GM18498 (cell line): Measurements from ENCODE around the gene OR8G5.
"Not testable (repeated sequence)": the region's sequence is repeated elsewhere in the genome, so short reads cannot be mapped to it uniquely, and the experiment has no call there.

ENCODE experiments used
- ATAC-seq: cut with Tn5 transposase; IDR thresholded peaks from one replicate; pipeline ENCODE4 v1.9.1; 2021; ENCODE audit warnings: mild to moderate bottlenecking, moderate library complexity; ENCODE audit not compliant: unreplicated experiment

Gene OR8G5, protein sequence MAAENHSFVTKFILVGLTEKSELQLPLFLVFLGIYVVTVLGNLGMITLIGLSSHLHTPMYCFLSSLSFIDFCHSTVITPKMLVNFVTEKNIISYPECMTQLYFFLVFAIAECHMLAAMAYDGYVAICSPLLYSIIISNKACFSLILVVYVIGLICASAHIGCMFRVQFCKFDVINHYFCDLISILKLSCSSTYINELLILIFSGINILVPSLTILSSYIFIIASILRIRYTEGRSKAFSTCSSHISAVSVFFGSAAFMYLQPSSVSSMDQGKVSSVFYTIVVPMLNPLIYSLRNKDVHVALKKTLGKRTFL

DNA sequence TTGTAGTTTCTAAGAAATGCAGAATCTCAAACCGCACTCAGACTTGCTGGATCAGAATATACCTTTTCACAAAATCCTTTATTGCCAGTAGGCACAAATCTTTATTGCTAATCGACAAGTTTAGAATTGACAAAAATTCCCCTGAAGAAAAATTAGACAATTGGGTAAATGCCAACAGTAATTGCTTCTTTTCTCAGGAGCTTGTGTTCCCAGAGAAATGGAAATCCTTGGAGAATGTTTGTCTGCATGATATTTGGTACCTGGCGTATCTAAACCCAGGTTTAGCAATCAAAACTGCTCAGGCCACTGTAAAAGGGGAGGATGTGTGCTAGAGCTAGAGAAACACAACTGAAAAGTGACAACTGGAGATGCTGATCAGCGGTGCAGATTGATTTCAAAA, at the start of gene OR8G5:
Gene OR8G5 (plus strand): TSS at position 301 of the 400 bp plus-strand sequence. CDS start 8,556 bp downstream, outside the sequence.
- ATAC-seq, result no peak

DNA sequence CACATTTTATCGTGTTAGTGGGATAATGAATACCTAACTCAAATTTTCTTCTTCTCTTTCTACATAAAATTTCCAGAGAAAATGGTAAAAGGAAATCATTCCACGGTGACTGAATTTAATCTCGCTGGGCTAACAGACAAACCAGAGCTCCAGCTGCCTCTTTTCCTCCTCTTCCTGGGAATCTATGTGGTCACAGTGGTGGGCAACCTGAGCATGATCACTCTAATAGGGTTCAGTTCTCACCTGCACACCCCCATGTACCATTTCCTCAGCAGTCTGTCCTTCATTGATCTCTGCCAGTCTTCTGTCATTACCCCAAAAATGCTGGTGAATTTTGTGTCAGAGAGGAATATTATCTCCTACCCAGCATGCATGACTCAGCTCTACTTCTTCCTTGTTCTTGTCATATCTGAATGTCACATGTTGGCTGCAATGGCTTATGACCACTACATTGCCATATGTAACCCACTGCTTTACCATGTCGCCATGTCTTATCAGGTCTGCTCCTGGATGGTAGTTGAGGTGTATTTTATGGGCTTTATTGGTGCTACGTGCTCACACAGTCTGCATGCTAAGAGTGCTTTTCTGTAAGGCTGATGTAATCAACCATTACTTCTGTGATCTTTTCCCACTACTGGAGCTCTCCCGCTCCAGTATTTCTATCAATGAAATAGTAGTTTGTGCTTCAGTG, 48.9 kb upstream of the OR8G5 start:
- ATAC-seq, result no peak

DNA sequence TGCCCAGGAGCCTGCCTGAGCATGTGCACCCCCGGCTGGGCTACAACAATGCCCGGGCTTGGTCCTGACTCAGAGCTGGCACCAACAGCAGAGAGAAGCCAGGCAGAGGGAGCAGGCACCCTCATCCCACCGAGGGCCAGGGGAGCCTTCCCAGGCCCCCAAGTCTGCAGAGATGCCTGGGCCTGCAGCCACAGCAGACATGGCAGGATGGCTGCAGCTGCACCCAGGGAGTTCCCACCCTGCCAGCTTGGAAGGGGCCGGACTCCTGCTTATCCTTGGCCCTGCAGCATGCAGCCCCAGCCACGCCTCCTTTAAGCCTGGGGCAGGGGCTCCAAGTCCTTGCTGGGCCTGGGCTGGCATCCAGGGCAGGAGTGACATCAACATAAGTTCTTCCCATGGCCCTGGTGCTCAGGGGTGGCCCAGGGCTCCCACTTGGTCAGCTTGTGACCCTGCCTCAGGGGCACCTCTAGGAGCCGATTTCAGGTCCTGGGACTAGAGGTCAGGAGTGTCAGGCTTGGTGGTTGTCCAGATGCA, 46.3 kb upstream of the OR8G5 start:
- ATAC-seq, result no peak

DNA sequence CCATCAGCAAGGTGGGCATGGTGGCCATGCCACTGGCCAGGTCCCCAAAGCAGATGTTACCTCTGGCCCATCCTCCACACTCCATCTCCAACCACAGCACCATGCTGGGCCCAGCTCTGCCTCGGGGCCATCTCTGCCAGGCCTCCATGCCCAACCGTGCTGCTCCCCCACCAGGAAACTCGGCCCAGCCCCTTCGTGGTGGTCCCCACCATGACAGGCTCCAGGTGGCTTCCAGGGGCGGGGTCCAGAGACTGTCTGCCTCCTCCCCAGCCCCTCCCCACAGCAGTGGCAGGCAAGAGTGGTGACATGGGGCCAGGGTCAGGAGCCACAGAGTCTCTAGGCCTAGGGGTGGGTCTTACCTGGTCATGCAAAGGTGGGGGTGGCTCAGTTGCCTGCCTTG, 45.8 kb upstream of the OR8G5 start:
- ATAC-seq, result no peak

DNA sequence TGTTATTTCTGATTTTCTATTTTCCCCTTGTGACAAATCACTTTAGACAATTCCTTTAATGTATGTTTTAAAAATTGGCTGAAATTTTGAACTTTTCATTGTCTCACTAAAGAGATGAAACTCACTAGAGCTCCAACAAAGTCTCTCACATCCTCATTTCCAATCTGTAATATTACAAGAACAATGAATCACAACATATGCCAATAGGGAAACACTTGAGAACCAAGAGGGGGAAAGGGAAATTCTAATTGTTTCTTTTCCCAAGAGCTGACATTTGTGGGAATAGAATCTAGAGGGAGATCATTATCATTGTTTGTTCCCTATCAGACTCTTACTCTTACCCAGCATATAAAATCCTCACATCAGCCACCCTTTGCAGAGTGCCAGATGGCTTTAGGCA, 44.9 kb upstream of the OR8G5 start:
- no peak for ATAC-seq

DNA sequence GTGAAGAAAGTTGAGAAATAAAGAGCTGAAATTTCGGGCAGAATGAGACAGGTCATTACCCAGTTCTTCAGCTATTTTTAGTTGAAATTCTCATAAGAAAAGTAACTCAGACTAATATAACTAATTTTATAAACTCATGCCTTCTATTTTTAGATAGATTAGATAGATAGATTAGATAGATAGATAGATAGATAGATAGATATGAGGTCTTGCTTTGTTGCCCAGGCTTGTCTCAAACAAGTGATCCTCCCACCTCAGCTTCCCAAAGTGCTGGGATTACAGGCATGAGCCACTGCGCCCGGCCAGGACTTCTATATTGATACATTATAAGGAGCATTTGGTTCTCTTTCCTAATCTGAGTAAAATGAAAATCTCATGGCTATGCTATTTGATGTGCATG, 42.1 kb upstream of the OR8G5 start:
- no peak for ATAC-seq

DNA sequence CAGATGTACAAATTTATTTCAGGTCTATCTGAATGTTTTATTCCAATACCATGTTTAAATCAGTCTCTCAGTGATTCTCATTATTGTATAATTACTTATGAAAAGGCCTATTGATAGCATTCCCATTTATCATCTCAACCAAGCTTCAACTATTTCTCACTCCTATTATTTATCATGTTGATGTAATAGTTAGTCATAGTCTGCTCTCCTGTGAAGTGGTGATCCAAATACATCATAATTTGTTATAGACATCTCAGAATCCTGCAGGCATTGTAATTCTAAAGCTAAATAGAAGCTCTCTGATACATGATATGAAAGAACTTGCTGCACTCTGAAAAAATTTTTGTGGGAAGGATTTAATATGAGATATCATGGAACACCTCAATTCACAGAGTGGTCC, 37.0 kb upstream of the OR8G5 start:
- no peak for ATAC-seq

DNA sequence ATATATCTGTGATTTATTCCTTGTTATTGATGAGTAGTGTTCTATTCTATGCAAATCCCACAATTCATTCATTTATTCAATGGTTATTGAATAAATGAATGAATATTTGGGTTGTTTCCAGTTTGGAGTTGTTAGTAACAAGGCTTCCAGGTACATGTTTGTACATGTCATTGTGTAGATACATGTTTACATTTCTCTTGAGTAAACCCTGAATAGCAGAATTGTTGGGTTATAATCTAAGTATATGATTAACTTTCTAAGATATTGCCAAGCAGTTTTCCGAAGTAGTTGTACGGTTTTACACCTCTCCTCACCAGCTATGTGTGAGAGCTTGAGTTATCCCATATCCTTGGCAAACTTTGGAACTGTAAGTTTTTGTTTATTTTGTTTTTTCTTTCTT, 33.8 kb upstream of the OR8G5 start:
- no peak for ATAC-seq

DNA sequence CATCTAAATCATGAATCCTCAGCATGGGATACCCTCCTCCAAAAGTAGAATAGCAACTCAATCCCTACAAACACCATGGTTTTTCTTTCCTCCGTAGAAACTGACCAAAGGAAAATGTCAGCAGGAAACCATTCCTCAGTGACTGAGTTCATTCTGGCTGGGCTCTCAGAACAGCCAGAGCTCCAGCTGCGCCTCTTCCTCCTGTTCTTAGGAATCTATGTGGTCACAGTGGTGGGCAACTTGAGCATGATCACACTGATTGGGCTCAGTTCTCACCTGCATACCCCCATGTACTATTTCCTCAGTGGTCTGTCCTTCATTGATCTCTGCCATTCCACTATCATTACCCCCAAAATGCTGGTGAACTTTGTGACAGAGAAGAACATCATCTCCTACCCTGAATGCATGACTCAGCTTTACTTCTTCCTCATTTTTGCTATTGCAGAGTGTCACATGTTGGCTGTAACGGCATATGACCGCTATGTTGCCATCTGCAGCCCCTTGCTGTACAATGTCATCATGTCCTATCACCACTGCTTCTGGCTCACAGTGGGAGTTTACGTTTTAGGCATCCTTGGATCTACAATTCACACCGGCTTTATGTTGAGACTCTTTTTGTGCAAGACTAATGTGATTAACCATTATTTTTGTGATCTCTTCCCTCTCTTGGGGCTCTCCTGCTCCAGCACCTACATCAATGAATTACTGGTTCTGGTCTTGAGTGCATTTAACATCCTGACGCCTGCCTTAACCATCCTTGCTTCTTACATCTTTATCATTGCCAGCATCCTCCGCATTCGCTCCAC, 31.4 kb upstream of the OR8G5 start:
- not testable (repeated sequence) for ATAC-seq

DNA sequence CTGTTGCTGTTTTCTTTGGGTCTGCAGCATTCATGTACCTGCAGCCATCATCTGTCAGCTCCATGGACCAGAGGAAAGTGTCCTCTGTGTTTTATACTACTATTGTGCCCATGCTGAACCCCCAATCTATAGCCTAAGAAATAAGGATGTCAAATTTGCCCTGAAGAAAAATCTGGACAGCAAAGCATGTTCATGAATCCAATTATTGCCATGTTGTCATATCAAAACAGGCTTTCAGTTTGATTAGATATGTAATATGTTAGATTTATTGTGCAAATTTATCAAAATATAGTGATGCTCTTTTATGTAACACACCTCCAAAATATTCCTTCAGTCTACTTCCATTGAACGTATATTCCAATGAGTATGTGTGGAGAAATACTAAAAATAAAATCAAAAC, 30.7 kb upstream of the OR8G5 start:
- no peak for ATAC-seq

DNA sequence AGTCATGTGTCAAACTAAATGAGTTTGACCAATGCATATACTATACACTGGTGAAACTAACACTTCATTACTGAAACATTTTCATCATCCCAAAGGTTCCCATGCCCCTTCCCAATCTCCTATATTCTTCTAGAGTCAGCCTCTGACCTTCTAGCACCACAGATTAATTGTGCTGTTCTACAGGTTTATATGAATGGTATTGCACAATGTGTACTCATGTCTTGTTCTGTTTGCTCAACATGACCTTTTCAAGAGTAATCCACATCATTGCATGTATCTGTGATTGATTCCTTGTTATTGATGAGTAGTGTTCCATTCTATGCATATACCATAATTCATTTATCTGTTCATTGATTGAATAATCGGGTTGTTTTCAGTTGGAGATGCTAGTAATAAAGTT, 22.8 kb upstream of the OR8G5 start:
- ATAC-seq, result no peak

DNA sequence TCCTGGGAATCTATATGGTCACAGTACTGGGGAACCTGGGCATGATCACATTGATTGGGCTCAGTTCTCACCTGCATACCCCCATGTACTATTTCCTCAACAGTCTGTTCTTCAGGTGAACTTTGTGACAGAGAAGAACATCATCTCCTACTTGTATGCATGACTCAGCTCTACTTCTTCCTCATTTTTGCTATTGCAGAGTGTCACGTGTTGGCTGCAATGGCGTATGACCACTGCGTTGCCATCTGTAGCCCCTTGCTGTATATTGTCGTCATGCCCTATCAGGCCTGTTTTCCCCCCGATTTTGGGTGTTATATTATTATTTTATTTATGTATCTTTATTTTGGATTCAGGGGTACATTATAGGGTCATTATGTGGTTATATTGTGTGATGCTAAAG, 17.7 kb upstream of the OR8G5 start:
- ATAC-seq, result no peak

DNA sequence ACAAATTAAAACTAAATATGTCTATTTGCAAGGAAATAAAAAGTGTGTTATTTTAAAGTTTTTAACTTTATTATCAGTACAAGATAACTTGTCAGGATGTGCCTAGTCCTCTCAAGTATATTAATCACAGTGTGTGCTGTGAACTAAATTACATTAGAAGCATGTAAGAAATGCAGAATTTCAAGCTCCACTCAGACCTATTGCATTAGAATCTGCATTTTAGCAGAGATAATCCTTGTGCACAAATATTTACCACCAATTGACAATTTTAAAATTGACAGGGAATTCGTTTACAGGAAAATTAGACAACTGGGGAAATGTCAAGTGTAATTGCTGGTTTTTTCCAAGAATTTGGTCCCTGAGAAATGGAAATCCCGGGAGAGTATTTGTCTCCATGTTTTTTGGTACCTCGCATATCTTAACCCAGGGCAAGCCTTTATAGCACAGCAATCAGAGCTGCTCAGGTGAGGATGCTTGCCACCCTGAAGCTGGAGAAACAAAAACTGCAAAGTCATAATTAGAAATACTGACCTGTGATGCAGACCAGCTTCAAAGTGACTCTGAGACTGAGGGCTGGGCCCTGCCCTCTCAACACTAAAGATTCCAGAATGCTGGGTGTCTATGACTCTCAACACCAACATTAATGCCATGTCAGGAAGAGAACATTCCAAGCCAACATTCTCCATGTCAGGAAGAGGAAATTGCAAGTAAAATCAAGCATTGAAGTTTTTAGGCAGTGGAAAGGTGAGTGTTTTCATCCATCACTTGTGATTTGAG, 15.4 kb upstream of the OR8G5 start, which contains the start of gene OR8G1:
Gene OR8G1 (plus strand): TSS at position 475 of the 777 bp plus-strand sequence. CDS start 8,581 bp downstream, outside the sequence.
- no peak for ATAC-seq

DNA sequence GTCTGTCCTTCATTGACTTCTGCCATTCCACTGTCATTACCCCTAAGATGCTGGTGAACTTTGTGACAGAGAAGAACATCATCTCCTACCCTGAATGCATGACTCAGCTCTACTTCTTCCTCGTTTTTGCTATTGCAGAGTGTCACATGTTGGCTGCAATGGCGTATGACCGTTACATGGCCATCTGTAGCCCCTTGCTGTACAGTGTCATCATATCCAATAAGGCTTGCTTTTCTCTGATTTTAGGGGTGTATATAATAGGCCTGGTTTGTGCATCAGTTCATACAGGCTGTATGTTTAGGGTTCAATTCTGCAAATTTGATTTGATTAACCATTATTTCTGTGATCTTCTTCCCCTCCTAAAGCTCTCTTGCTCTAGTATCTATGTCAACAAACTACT, 6.3 kb upstream of the OR8G5 start:
- not testable (repeated sequence) for ATAC-seq

DNA sequence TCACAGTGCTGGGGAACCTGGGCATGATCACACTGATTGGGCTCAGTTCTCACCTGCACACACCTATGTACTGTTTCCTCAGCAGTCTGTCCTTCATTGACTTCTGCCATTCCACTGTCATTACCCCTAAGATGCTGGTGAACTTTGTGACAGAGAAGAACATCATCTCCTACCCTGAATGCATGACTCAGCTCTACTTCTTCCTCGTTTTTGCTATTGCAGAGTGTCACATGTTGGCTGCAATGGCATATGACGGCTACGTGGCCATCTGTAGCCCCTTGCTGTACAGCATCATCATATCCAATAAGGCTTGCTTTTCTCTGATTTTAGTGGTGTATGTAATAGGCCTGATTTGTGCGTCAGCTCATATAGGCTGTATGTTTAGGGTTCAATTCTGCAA, 8.9 kb downstream of the OR8G5 start:
- not testable (repeated sequence) for ATAC-seq

DNA sequence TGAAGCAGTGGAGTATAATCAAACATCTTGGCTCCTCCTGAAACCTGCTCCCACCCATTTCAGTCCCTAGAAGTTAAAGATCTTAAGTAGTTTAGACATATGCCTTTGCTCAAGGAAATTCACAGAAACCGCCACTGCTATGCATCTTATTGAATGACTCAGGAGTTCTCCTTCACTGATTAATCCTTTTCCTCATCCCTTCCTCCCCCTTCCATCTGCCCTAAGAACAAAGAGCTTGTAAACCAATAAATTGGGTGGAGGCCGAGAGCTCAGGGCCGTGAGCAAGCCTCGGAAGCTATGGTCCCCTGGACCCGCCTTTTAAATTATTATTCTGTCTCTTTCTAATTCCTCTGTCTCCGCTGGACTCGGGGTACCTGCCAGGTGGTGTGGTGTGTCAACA, 14.7 kb downstream of the OR8G5 start:
- ATAC-seq, result not testable (repeated sequence)

DNA sequence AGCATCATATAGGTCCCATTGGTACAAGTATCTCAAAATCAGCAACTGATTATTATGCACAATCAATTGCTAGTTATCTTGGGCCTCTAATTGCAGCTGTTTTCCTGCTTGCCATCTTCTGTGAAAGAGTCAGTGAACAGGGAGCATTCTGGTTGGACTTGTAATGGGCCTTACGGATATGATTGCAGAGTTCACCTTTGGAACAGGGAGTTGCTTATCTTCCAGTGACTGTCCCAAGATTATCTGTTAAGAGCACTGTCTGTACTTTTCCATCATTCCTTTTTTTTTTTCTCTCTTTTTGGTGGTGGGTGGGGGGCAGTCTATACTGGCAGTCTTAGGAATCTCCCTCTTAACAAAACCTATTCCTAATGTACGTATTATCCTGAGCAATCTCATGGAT, 17.8 kb downstream of the OR8G5 start:
- no peak for ATAC-seq

DNA sequence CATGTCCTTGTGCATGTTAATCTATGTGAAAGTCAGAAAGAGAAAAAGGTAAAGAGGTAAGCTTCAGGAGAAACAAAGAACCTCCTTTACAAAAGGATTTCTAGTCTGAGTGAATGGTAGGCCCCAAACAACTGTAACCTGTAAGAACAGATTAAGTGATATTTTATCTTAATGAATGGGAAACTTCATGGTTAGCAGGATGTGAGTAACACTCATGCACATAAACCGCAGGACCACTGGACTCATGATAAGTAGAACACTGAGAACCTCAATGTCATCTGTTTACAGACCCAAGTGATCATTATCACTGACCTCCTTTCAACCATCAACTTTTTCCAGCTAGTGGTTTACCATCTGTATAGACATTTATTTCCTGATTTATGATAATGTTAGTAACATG, 19.9 kb downstream of the OR8G5 start:
- no peak for ATAC-seq

DNA sequence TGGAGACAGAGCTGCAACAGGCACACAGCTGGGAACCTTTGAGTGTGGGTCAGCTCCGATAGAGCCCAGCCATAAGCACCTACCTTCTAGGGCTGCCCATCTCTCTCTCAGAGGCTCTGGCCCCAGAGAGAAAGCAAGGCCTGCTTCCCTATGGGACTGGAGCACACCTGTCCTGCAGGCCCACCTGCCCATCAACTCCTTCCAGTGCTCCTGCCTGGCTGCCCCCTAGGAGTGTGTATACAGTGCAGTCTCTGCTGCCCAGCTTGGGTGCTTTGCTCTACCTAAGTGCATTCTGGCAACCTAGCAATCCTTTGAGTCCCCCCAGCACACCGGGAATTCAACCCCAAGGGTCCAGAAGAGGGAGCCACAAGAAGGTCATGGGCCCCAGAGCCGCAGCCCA, 21.0 kb downstream of the OR8G5 start:
- ATAC-seq, result no peak

DNA sequence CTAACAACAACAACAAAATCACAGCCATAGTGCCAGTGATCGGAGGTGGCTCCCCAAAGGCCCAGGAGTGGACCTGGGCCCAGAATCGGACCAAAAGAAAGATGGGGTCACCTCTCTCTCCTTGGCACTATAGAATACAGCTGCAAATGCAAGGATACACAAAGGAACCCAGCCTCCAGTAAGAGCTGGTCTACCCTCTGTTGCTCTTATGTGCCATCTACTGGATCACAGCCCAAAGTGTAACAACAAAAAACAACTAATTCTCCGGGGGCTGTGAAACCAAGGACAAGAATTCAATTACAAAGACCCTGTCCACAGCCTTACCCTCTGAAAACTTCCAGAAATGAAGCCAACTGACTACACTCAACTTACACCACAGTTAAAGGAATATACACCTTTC, 21.6 kb downstream of the OR8G5 start:
- no peak for ATAC-seq

DNA sequence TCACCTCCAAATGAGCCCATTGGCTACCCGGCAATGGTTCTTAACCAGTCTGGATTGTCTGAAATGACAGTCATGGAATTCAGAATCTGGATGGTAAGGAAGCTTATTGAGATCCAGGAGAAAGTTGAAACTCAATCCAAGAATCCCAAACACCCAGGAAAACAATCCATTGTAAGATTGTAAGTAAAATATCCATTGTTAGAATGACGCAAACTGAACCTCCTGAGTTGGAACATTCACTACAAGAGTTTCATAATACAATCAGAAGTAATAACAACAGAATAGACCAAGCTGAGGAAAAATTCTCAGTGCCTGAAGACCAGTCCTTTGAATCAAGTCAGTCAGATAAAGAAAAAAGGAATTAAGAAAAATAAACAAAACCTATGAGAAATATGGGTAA, 22.1 kb downstream of the OR8G5 start:
- no peak for ATAC-seq
